ENCODE data around the gene CEL. TPM values are rescaled to one million over a fixed set of nuclear protein-coding genes. Genes with fewer than 3 reads are reported as not detected.

The CEL gene
- total RNA-seq, 4 donors from 2014 or later: 0.38 to 31.2 (median 8.4) TPM

- intact Hi-C loops (cut with DNase I; ENCODE audit: low total_unique reads): no loop called here
- DNase-seq (ENCODE audit: low spot score in 2 of 2): peak in 1 of 2 donors; percentile 34
- no peak overlapping the region for H3K4me3 ChIP-seq (ENCODE audit: low read depth, poor library complexity, severe bottlenecking)
- WGBS, 2 donors: 94 to 98% methylated on average over 8 to 13 of the region's 13 CpGs
- TF ChIP-seq CTCF (IDR thresholded peaks at IDR 0.05) (no peak), POLR2A (IDR thresholded peaks at IDR 0.05) (no peak)
These were observed 45.5 kb downstream of the CEL start for GRCh38 chr9:133107245-133107722.

GRCh38 chr9:133107961-133108793, 46.4 kb downstream of the CEL start:
- intact Hi-C loops (cut with DNase I; ENCODE audit: low total_unique reads): no loop called here
- 90 to 91% methylated on average over 16 to 17 of the region's 18 CpGs for whole genome bisulfite sequencing, 2 donors
- DNase-seq (ENCODE audit: low spot score in 2 of 2): peak in 1 of 2 donors; percentile 76
- no peak overlapping the region for H3K4me3 ChIP-seq (ENCODE audit: low read depth, poor library complexity, severe bottlenecking)
- no peak for TF ChIP-seq CTCF (IDR thresholded peaks at IDR 0.05)
- TF ChIP-seq POLR2A (IDR thresholded peaks at IDR 0.05): no peak

GRCh38 chr9:133108794-133109641, 47.2 kb downstream of the CEL start:
- peak in 1 of 2 donors; percentile 81 for DNase-seq (ENCODE audit: low spot score in 2 of 2)
- 93 to 94% methylated on average over 17 of the region's 19 CpGs for WGBS, 2 donors
- no peak for TF ChIP-seq POLR2A (IDR thresholded peaks at IDR 0.05)
- no peak for TF ChIP-seq CTCF (IDR thresholded peaks at IDR 0.05)
- intact Hi-C loops (cut with DNase I; ENCODE audit: low total_unique reads): no loop called here
- no peak overlapping the region for H3K4me3 ChIP-seq (ENCODE audit: low read depth, poor library complexity, severe bottlenecking)

GRCh38 chr9:133109931-133110650, 48.3 kb downstream of the CEL start:
- intact Hi-C loops (cut with DNase I; ENCODE audit: low total_unique reads): no loop called here

More at GRCh38 chr9:133109931-133110650, 48.3 kb downstream of the CEL start:
- DNase-seq (ENCODE audit: low spot score in 2 of 2): peak in 1 of 2 donors; percentile 72
- TF ChIP-seq POLR2A (IDR thresholded peaks at IDR 0.05) (no peak), CTCF (IDR thresholded peaks at IDR 0.05) (no peak)
- no peak overlapping the region for H3K4me3 ChIP-seq (ENCODE audit: low read depth, poor library complexity, severe bottlenecking)
- WGBS, 2 donors: 91 to 94% methylated on average over 18 of the region's 18 CpGs

Data from lower leg skin (tissue), 4 donors.